SH-SY5Y (cell line): ENCODE measurements around the gene RUFY3.

Source experiments
- GATA2 ChIP-seq: IDR thresholded peaks from 2 replicates; pipeline ENCODE4 v1.6.1; 2011; ENCODE audit warnings: mild to moderate bottlenecking, low read depth, low read length
- GATA3 ChIP-seq: IDR thresholded peaks from 2 replicates; pipeline ENCODE4 v1.6.1; 2011; ENCODE audit warnings: low read depth, mild to moderate bottlenecking, low read length, moderate library complexity

GRCh38 chr4:70754990-70755688 lies 33.4 kb downstream of the RUFY3 start:
- TF ChIP-seq GATA3, result no peak
- no peak for TF ChIP-seq GATA2
